NCI-H1105 treated with DMSO at 0.1 percent for 48 hours (cell line): ENCODE data around the gene FGGY.
"Not testable (repeated sequence)": the region's sequence is repeated elsewhere in the genome, so short reads cannot be mapped to it uniquely, and the experiment has no call there.

Experiments
- DNase-seq: peaks from one replicate; lab custom pipeline; 2025; lab: John Stamatoyannopoulos, UW

Gene FGGY

DNA sequence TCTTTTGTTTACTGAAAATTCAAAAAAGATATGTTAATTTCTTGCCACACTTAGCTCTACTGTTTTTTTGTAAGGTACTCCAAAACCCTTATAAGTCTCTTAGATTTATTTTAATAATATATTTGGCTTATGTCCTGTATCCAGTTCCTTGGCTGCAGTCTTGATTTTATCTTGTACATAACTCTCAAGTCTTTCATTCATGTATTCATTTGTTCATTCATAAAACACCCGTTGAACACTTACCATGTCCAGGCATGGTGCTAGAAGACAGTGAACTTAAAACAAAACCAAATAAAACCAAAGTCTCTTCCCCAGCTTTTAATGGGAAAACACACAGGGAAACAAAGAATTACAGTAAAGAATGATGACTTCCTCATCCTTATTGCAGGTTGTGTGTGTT lies 215.8 kb downstream of the FGGY start:
- no peak for DNase-seq

DNA sequence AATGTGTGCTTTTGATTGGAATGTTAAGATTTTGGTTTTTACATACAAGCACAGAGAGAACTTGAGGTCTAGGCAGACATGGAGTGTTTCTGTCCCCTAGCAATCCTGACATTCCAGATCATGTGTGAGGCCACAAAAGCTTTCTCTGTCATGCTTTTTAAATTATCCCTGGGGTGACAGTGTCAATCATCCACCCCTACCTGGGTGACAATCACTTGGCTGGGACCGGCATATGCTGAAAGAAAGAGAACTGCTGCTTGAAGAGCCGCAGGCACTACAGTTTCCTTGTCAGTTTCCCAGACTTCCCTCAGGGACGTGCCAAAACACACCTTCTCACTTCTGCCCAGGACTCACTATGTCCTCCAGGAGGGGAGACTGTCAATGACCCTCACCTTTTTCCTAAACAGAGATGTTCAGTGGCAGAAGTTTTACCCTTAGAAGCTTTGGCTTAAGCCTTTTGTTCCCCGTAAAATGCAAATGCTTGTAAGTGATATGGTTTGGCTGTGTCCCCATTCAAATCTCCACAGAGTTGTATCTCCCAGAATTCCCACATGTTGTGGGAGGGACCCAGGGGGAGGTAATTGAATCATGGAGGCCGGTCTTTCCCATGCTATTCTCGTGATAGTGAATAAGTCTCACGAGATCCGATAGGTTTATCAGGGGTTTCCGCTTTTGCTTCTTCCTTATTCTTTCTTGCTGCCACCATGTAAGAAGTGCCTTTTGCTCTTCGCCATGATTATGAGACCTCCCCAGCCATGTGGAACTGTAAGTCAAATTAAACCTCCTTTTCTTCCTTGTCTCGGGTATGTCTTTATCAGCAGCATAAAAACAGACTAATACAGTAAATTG lies 217.4 kb downstream of the FGGY start:
- no peak for DNase-seq

DNA sequence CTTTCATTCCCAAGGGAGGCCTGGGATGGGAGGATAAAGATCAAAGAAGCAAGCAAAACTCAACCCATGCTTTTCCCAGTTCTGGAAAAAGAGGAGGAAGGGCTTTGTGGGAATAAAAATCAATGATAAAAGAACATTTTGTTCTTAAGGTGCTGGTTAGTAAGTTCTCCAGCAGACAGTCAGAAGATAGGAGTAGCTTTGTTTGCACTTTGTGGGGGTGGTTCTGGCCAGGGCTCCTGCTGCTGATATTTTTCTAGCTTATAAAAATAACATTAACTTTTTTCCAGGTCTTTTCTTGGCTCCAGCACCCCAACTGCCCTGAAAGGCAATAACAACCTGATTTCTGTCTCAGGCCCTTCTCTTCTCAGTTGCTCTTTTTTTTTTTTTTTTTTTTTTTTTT lies 220.0 kb downstream of the FGGY start:
- DNase-seq = no peak

DNA sequence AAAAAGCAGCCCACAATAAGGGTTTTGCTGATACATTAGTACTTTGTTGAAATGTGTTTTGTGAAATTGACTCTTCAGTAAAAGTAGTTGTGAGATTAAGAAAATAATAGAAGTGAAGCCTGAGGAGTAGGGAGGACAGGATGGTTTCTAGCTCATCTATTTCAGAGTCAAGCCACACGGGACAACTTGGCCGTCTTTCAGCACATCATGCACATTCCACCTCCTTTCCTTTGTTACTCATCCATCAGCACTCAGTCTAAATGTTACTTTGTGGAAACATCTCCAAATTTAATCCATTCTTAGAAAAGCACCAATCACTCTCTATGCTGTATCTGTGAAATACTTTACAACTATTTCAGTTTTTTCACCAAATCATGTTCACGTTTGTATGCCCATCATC lies 223.3 kb downstream of the FGGY start:
- no peak for DNase-seq

DNA sequence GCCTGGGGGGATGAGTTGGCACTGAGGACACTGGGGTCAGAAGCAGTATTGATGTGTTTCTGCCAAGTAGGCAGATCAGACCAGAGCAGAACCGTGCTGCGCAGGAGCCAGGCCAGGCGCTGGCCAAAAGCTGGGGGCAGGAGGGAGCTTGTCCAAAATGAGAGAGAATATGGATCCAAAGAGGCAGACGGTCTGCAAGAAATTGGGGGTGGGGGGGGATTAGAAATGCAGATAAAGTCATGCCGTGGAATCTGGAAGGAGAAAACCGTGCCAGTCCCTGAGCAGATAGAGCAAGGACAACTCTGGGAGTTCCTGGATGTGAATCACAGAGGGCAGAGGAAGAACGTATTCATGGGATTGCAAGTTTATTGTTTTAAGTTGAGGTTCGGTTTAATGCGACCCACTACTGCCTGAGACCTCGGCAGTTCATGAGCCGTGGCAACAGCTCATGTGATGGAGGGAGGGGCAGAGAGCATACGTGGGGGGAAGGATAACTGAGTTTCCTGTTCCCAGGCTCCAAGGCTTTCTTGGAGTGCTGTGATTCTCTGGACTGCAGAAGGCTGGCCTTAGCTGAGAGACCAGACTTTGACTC lies 224.0 kb downstream of the FGGY start:
- no peak for DNase-seq

DNA sequence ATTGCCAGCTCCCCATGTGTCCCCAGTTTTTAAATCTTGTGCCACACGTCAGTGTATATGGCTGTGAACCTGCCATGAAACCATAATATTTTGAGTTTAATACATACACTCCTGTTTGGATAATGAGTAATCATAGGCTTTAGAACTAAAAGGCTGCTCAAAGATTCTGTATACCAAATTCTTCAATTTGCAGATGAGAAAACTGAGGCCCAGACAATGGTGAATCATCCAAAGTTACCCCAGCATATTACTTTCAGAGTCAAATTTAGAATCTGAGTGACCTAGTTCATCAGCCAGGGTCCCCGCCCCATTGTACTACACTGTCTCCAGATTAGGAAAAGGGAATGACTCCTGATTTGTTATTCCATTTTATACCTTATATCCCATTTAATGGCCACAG lies 224.6 kb downstream of the FGGY start:
- DNase-seq = no peak

DNA sequence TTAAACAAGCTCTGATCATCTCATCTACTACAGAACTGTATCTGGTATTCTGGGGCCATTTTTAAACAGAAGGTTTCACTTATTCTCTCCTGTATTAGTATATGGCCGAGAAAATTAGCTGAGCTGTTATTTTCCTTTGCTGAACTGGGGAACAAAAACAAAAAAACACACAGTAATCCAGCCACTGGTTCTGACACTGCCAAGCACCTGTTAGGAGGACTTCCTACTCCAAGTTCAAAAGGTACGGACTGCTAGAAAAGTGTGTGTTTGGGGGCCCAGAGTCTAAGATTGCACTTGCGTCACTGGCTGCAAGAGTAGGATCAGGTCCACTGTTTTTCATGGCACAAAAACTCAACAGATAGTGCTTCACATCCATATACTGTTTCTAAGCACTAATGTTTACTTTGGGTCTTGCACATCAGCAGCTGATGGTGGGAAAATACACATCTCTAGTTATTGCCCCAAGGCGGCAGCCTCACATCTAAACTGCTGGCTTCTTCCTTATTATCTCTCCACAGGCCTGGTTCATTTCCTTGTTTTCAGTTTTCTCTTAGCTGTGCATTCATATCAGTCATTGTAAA lies 226.1 kb downstream of the FGGY start:
- no peak for DNase-seq

DNA sequence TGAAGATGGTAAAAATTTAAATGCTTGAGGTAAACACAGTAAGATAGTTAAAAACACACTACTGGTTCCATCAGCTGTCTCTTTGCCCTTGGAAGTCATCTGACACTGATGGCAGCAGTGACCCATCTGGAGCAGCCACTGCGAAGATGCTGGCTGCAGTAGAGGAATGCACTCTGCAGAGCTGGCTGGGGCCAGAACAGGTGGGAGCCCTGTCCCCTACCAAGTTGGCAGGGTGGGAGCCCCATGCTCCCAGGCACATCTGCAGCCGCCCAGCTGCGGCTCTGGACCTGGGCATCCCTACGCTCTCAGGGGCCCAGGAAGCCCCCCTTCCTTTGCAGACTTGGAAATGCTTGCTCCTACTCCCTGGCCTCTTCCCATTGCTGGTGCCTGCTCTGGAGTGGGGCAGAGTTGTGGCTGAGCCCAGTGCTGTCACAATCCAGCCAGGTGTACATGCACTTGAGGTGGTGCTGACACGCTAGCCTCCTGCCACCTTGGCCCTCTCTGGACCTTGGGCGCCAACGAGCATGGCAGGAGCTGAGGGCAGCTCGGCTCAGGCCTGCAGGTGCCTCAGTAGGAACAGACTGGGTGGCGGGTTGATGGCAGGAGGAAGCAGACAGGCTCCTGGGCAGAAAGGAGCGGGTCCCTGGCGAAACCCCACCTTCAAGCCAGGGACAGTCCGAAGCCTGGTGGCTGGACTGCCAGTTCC lies 227.0 kb downstream of the FGGY start:
- no peak for DNase-seq

DNA sequence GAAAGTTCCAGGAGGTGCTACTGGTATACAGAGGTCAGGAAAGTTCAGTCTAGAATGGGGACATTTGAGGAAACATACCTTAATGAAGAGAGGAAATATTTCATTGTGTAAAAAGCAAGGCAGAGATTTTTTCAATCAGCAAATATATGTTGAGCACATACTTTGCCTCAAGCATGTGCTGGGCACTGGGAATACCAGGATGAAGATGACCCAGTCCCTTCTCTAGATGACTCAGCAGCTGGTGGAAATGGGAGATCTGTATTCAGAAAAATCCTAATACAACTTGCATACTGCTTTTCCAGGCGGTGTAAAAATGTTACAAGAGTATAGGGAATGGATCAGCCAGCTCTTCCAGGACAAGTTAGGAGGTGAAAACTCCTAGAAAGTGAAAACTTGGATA lies 229.3 kb downstream of the FGGY start:
- no peak for DNase-seq

DNA sequence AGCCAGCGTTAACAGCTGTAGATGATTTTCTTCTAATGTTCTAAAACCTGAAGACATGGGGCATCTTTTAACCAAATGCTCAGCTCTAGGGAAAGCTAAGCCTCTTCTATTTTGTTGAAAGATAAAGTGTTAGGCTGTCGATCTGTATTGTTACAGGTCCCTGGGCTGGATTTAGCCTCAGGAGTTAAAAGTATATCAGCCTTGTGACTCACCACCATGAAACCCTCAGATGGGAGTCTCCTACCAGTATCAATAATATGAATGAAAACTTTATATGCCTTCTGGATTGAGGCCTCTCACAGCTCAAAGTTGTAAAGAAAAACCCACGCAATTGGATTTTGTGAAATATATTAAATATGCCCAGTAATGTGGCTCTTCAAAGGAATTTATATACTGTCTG lies 231.6 kb downstream of the FGGY start:
- DNase-seq = no peak

DNA sequence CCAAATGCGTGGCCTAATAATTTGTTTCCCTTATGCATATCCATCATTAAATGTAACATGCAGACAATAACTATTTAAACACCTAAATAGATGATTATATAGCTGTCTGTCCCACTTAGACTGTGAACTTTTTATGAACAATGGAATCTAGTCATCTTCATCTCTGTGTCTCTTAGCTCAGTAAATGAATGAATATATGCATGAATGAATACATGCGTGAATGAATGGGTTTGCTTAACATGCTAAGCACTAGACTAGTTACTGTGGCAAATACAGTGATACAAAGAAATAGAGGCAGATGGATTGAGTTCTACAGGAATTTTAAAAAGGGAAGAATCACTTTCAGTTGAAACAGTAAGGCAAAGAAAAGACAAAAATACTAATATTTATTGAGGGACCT lies 232.0 kb downstream of the FGGY start:
- no peak for DNase-seq

DNA sequence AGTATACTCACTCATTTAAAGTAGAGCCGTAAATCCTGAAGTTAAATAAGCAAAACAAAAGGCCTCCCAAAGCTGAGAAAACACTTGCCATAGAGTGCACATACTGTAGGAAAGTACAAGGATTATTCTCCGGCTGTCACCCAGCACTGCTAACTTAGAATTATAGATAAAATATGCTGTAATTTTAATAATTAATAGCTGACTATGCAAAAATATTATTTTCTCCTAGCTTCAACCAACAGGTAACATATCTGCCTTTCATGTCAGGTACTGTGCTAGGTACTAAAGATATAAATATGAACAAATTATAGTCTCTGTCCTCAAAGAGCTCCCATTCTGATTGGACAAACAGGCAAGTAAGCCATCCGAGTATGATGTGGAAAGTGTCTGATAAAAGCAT lies 233.2 kb downstream of the FGGY start:
- DNase-seq = no peak

DNA sequence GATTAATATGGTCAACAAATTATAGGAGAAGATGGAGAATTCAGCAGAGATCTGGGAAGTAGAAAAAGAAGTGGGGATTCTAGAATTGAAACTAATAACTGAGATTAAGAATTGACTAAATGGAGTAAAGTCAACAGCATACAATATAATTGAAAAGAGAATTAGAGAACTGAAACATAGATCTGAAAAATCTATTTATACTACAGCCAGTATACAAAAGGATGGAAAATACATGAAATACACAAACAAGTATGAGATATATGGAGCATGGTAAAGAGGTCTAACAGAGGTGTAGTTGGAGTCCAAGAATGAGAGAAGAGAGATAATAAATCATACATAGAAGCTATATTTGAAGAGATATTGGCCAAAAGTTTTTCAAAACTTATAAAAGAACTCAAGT lies 235.2 kb downstream of the FGGY start:
- no peak for DNase-seq

DNA sequence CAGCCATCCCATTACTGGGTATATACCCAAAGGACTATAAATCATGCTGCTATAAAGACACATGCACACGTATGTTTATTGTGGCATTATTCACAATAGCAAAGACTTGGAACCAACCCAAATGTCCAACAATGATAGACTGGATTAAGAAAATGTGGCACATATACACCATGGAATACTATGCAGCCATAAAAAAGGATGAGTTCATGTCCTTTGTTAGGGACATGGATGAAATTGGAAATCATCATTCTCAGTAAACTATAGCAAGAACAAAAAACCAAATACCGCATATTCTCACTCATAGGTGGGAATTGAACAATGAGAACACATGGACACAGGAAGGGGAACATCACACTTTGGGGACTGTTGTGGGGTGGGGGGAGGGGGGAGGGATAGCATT lies 241.6 kb downstream of the FGGY start:
- not testable (repeated sequence) for DNase-seq

DNA sequence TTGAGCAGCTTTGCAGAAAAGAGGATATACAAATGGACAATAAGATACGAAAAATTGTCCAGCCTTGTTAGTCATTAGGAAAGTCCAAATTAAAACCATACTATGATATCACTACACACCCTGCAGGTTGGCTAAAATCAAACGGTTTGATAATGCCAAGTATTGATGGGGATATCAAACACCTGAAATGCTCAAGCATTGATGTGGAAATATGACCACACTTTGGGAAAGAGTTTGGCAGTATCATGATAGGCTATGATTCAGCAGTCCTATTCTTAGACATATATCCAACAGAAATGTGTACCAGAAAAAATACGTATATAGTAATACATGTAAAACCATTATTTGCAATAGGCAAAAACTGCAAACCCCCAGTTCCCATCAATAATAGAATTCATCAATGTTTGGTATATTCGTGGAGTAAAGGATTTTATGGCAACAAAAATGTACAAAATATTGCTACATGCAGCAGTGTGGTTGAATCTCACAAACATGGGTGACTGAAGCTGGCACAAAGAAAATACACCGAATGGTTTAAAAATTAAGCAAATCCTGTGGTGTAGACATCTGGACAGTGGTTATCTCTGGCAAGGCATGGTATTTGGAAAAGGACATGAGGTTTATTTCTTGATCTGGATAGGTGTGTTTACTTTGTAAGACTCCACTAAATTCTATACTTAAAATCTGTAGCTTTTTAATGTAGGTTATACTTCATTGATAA lies 243.2 kb downstream of the FGGY start:
- DNase-seq = no peak

DNA sequence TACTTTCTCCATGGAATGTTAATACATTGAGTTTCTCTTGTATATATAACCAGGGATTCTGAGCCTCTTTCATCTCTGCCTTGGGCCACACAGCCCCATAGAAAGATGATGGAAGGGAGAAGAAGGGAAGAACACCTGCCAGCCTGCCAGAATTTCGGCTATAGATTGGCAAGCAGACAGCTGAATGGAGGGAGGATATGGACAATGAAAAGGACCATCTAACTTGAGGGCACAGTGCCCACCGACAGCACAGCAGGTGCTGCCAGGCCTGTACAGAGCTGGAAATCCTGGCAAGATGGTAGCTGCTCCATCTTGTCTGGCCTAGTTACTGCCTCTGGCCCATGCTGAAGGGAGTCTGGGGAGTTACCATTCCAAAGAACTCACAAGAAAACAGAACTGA lies 244.3 kb downstream of the FGGY start:
- DNase-seq = peak; percentile 61

DNA sequence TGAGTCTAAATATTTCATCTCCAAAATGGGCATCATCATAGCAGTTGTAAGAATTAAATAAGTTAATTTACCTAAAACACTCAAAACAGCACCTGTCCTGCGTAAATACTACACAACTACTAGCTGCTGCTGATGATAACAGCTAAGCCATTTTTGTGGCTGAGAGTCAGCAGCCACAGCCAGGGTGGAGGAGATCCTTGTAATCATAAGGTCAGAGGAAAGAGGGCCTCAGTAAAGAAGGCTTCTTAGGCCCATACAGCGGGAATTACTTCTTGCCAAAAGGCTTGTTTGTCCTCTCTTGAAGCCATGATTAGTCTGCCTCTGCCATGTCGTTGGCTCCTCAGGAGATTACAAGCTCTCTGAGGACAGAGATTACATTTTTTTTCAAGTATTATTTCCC lies 245.0 kb downstream of the FGGY start:
- DNase-seq = no peak

DNA sequence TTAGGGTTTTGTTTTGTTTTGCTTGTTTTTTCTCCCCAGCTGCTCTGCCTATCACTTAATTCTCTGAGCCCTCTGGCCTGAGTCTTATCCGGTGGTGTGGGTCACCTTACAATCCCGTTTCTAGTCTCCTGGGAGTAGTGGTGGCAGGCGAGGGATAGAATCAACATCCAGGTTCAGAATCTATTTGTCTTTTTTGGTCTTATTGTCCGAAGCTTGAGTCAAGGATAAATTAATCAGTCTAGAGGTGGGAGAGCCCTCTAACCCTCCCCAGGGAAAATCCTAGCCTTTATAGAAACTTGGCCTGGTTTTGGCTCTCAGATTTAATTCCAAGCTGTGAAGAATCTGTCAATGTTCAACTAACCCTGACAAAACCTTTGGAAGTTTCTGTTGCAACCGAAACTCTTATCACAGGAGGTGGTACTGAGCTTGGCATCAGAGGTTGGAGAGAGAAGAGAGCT lies 246.3 kb downstream of the FGGY start:
- DNase-seq = no peak

DNA sequence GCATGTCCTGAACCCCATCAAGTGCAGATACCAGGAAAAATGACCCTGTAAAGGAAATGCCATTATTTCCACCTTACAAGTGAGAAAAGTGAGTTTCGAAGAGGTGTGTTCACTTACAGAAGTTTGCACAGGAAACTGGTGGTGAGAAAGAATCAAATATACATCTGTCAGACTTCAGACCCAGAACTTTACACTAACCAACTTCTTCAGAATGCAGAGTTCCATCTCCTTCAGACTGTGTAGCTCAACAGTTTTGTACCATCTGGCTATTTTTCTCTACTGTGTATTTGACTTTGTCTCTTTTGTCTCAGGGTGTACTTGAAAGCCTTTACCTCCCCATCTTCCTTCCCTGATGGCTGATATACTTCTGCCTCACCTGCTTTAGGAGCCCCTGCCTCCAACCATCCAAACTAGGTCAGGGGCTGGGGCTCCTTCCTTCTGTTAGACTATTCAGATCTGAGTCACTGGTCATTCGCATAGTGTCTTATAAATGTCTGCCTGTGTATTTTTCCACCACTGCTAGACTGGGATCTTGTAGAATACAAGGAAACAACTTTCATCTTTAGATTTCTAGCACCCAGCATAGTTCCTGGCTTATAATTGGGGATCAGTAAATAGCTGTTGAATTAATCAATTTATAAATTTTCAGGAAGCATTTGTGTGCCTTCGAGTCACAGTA lies 247.9 kb downstream of the FGGY start:
- no peak for DNase-seq

DNA sequence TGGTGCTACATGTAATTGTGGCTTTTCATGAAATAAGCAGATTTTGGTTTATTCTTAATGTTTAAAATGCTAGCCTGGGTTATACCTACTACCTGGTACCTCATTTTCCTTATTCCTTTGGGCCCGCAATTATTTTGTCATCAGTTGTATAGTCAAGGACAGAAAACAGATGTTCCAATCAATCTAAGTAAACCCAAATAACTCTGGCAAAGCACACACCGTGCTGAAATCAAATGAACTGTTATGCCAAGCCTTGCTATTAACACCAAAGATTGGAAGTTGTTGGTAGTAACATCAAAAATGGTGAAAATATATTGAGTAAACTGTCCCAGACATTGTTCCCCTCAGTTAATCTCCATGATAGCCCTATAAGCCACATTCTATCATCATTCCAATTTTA lies 248.9 kb downstream of the FGGY start:
- no peak for DNase-seq

DNA sequence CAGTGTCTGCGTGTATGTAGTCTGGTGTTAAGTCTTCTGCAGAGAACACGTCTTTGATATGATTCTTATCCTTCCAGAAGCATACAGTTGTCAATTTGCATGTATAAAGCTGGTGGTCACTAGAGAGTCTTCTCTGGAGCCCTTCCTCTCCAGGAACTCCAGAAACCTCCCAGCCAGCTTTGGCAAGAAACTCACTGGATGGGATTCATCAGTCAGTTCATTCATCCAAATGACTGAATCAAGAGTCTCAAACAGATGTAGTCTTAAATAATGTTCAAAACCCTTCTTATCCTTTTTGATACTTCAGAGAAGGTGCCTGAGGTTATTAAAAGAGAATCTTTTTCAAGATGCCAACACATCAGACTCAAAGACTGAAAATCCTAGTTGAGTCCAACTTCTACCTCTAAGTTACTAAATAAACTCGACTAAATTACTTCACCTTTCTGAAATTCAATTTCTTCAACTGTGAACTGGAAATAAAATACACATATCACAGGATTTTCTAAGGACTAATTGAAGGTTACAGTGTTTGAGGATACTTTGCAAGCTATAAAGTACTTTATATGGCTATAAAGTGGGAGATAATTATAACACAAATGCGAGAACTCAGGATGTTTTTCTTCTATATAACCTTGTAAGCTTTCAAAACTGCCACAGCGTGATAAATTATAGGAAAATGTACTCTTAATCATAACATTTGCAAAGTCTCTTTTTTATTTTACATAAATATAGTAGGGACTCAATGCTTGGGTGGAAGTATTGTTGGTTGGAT lies 252.4 kb downstream of the FGGY start:
- no peak for DNase-seq
